Caco-2 (cell line): Measurements from ENCODE around the gene VSIR. TPM values are rescaled to one million over a fixed set of nuclear protein-coding genes. Genes with fewer than 3 reads are reported as not detected.

Experiments used
- BruUV-seq: library from RNA; stranded (reverse); fragments of 400-500 nt; replicated peaks from 2 replicates; lab custom pipeline; 2021; lab: Mats Ljungman, UMichigan
- CTCF ChIA-PET: fragments of 300-600 bp; sonication (Branson Sonifier 250); formaldehyde crosslinking; loops from one replicate; lab custom pipeline; 2022; ENCODE audit warnings: antibody characterized with exemption; lab: Charles Lee
- POLR2A ChIA-PET: fragments of 300-600 bp; sonication (Branson Sonifier 250); formaldehyde crosslinking; loops from one replicate; lab custom pipeline; 2022; ENCODE audit warnings: antibody characterized with exemption; lab: Charles Lee
- DNase-seq, 2 experiments: peaks; one replicate each; pipeline versions ENCODE4 v3.0.0 to v3.0.0-alpha.2; 2020 to 2022
- H3K27me3 ChIP-seq: replicated peaks from 2 replicates; pipeline ENCODE4 v1.6.0; 2011; ENCODE audit warnings: low read length; ENCODE audit not compliant: control insufficient read depth, insufficient read depth
- H3K36me3 ChIP-seq: 2 replicates; pipeline ENCODE4 v1.5.1; 2011; ENCODE audit warnings: low read length; ENCODE audit not compliant: control insufficient read depth, insufficient read depth
- H3K4me1 ChIP-seq: fragments of 250-450 bp; sonication (Bioruptor Pico); 2 replicates; pipeline ENCODE4 v1.5.1; 2020; ENCODE audit warnings: mild to moderate bottlenecking
- H3K4me3 ChIP-seq: 2 replicates; pipeline ENCODE4 v1.5.1; 2011; ENCODE audit warnings: low read depth, mild to moderate bottlenecking, control low read depth, low read length
- H3K9me3 ChIP-seq: fragments of 250-450 bp; sonication (Bioruptor Pico); 2 replicates; pipeline ENCODE4 v1.5.1; 2020; ENCODE audit warnings: mild to moderate bottlenecking, moderate library complexity
- H3K27ac Mint-ChIP-seq: one replicate; pipeline ENCODE4 v1.8.0; 2022; ENCODE audit warnings: mixed read lengths; ENCODE audit not compliant: unreplicated experiment
- H3K27me3 Mint-ChIP-seq: one replicate; pipeline ENCODE4 v1.8.0; 2022; ENCODE audit warnings: mixed read lengths; ENCODE audit not compliant: insufficient read depth, unreplicated experiment
- H3K36me3 Mint-ChIP-seq: one replicate; pipeline ENCODE4 v1.8.0; 2022; ENCODE audit warnings: mild to moderate bottlenecking, mixed read lengths; ENCODE audit not compliant: insufficient read depth, unreplicated experiment
- H3K4me1 Mint-ChIP-seq: one replicate; pipeline ENCODE4 v1.8.0; 2022; ENCODE audit warnings: low read depth, mixed read lengths; ENCODE audit not compliant: unreplicated experiment
- H3K4me3 Mint-ChIP-seq: one replicate; pipeline ENCODE4 v1.8.0; 2022; ENCODE audit warnings: mild to moderate bottlenecking, moderate library complexity, mixed read lengths; ENCODE audit not compliant: unreplicated experiment
- H3K9me3 Mint-ChIP-seq: one replicate; pipeline ENCODE4 v1.8.0; 2022; ENCODE audit warnings: mixed read lengths; ENCODE audit not compliant: unreplicated experiment
- intact Hi-C: fragments of 100-400 bp; cut with micrococcal nuclease; formaldehyde crosslinking; loops from one replicate; pipeline ENCODE4 v1.10.0; 2022; ENCODE audit not compliant: unreplicated experiment
- total RNA-seq: library from RNA; stranded (reverse); gene quantifications from 2 replicates; pipeline ENCODE4 v1.2.3, GENCODE V29; 2022
- TF ChIP-seq, protein P1 (sequence below), 2 experiments: fragments of 200-600 bp in 1 of 2; IDR thresholded peaks; 1 replicate in 1 of 2; 2 replicates in 1 of 2; pipeline versions ENCODE4 v1.5.1 to v1.8.0; 2011 to 2022; ENCODE audit warnings: antibody characterized with exemption in 1 of 2, control low read depth in 1 of 2, inconsistent platforms in 1 of 2, low read depth in 1 of 2, low read length in 1 of 2, mild to moderate bottlenecking in 1 of 2, moderate library complexity in 1 of 2; ENCODE audit not compliant: insufficient read depth in 1 of 2, severe bottlenecking in 1 of 2, unreplicated experiment in 1 of 2

Gene VSIR
- total RNA-seq, 1 experiment from 2014 or later = 44.0 TPM

- H3K9me3 ChIP-seq = no peaks in the 10 kb centered on the region
- H3K36me3 Mint-ChIP-seq = no peaks in the 10 kb centered on the region
- no peaks in the 10 kb centered on the region for H3K27me3 ChIP-seq
- no peak overlapping the region for H3K4me3 Mint-ChIP-seq
- no TSS peak for BruUV-seq
- ChIA-PET CTCF (interaction anchor here (0.8 to 4.8 kb wide), 4 partner anchors 8 to 283 kb away, joined by 3 to 56 read pairs (median 4); partner anchors contain the start of gene C10orf105), POLR2A (no interaction called here)
- H3K9me3 Mint-ChIP-seq = no peaks in the 10 kb centered on the region
- no peaks in the 10 kb centered on the region for H3K4me1 Mint-ChIP-seq
- H3K27ac Mint-ChIP-seq = no peak overlapping the region
- H3K4me3 ChIP-seq = no peak overlapping the region
- TF ChIP-seq, protein P1, sequence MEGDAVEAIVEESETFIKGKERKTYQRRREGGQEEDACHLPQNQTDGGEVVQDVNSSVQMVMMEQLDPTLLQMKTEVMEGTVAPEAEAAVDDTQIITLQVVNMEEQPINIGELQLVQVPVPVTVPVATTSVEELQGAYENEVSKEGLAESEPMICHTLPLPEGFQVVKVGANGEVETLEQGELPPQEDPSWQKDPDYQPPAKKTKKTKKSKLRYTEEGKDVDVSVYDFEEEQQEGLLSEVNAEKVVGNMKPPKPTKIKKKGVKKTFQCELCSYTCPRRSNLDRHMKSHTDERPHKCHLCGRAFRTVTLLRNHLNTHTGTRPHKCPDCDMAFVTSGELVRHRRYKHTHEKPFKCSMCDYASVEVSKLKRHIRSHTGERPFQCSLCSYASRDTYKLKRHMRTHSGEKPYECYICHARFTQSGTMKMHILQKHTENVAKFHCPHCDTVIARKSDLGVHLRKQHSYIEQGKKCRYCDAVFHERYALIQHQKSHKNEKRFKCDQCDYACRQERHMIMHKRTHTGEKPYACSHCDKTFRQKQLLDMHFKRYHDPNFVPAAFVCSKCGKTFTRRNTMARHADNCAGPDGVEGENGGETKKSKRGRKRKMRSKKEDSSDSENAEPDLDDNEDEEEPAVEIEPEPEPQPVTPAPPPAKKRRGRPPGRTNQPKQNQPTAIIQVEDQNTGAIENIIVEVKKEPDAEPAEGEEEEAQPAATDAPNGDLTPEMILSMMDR (IDR thresholded peaks at IDR 0.05; ENCODE audit: insufficient read depth in 1 of 2, low read depth in 1 of 2, low read length in 1 of 2, severe bottlenecking in 1 of 2, unreplicated experiment in 1 of 2) = no peak
- no peaks in the 10 kb centered on the region for H3K36me3 ChIP-seq
- intact Hi-C loops = loop anchor here (5.0 kb wide), 1 partner anchor 107 kb away; no protein-coding TSS in a partner anchor
- DNase-seq = no peak
- no peaks in the 10 kb centered on the region for H3K27me3 Mint-ChIP-seq
- H3K4me1 ChIP-seq = no peaks in the 10 kb centered on the region
Observed at GRCh38 chr10:71705582-71705981, 67.7 kb downstream of the VSIR start.

- ChIA-PET POLR2A (no interaction called here), CTCF (interaction anchor here (0.5 to 4.8 kb wide), 2 partner anchors 7 to 1823 kb away, joined by 3 to 56 read pairs; no protein-coding TSS in a partner anchor)
- Mint-ChIP-seq H3K4me1 (no peaks in the 10 kb centered on the region), H3K27me3 (no peaks in the 10 kb centered on the region), H3K36me3 (no peaks in the 10 kb centered on the region), H3K4me3 (no peak overlapping the region), H3K9me3 (no peaks in the 10 kb centered on the region), H3K27ac (no peak overlapping the region)
- H3K9me3 ChIP-seq = no peaks in the 10 kb centered on the region
- H3K4me1 ChIP-seq = no peaks in the 10 kb centered on the region
- intact Hi-C loops = loop anchor here (5.0 kb wide), 1 partner anchor 107 kb away; no protein-coding TSS in a partner anchor
- H3K36me3 ChIP-seq = no peaks in the 10 kb centered on the region
- H3K4me3 ChIP-seq = no peak overlapping the region
- TF ChIP-seq, protein P1 (IDR thresholded peaks at IDR 0.05; ENCODE audit: insufficient read depth in 1 of 2, low read depth in 1 of 2, low read length in 1 of 2, severe bottlenecking in 1 of 2, unreplicated experiment in 1 of 2) = no peak
- H3K27me3 ChIP-seq = no peaks in the 10 kb centered on the region
- DNase-seq = no peak
- no TSS peak for BruUV-seq
Observed at GRCh38 chr10:71704816-71705215, 68.5 kb downstream of the VSIR start.

- DNase-seq = no peak
- Mint-ChIP-seq H3K4me3 (no peak overlapping the region), H3K27ac (no peak overlapping the region), H3K36me3 (no peaks in the 10 kb centered on the region), H3K27me3 (peaks cover 4% of the 10 kb centered on the region), H3K4me1 (no peaks in the 10 kb centered on the region), H3K9me3 (no peaks in the 10 kb centered on the region)
- TF ChIP-seq, protein P1 (IDR thresholded peaks at IDR 0.05; ENCODE audit: insufficient read depth in 1 of 2, low read depth in 1 of 2, low read length in 1 of 2, severe bottlenecking in 1 of 2, unreplicated experiment in 1 of 2) = no peak
- CTCF ChIA-PET = interaction anchor here (1.1 kb wide), 1 partner anchor 265 kb away, joined by 3 read pairs; no protein-coding TSS in a partner anchor
- BruUV-seq = no TSS peak
- H3K9me3 ChIP-seq = no peaks in the 10 kb centered on the region
- no peaks in the 10 kb centered on the region for H3K27me3 ChIP-seq
- no peak overlapping the region for H3K4me3 ChIP-seq
- no peaks in the 10 kb centered on the region for H3K4me1 ChIP-seq
- H3K36me3 ChIP-seq = no peaks in the 10 kb centered on the region
- intact Hi-C loops = no loop called here
- POLR2A ChIA-PET = no interaction called here
Observed at GRCh38 chr10:71703577-71703976, 69.7 kb downstream of the VSIR start.
